ENCODE measurements around the gene PDE4A.

The PDE4A gene

GRCh38 chr19:10468133-10468532 lies 47.8 kb downstream of the PDE4A start:
- no peak for DNase-seq

DNA sequence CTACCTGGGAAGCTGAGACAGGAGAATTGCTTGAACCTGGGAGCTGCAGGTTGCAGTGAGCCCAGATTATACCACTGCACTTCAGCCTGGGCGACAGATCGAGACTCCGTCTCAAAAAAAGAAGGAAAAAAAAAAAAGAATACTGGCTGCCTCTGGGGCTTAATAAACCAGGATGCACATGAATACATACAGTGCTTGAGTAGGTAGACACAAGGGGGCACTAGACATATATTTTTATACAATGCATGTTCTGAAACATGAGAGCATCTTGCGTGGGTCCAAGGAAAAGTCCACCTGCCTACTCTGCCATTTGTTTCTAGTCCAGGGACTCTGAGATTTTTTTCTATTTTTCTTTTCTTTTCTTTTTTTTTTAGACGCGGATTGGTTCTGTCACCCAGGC lies 51.6 kb downstream of the PDE4A start:
- DNase-seq: no peak

DNA sequence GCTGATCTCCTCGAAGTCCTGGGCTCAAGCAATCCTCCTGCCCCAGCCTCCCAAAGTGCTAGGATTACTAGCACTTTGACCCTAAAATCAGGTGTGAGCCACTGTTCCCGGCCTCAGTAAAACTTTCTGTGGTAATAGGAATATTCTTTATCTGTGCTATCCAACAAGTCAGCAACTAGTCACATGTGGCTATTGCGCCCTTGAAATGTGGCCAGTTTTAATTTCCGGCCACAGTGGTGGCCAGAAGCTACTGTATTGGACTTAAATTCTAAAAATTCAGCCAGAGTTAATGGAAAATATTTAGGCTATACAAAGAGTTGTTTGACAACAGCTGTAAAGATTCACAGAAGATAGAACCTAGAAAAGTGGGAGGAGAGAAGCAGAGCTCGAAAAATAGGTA lies 52.9 kb downstream of the PDE4A start:
- no peak for DNase-seq

GRCh38 chr19:10474962-10475451 lies 54.7 kb downstream of the PDE4A start:
- DNase-seq: no peak

GRCh38 chr19:10478476-10478875 lies 58.1 kb downstream of the PDE4A start:
- no peak for DNase-seq

GRCh38 chr19:10478903-10479384 lies 58.6 kb downstream of the PDE4A start:
- DNase-seq: peak; percentile 94

GRCh38 chr19:10486551-10486950 lies 66.2 kb downstream of the PDE4A start:
- no peak for DNase-seq

DNA sequence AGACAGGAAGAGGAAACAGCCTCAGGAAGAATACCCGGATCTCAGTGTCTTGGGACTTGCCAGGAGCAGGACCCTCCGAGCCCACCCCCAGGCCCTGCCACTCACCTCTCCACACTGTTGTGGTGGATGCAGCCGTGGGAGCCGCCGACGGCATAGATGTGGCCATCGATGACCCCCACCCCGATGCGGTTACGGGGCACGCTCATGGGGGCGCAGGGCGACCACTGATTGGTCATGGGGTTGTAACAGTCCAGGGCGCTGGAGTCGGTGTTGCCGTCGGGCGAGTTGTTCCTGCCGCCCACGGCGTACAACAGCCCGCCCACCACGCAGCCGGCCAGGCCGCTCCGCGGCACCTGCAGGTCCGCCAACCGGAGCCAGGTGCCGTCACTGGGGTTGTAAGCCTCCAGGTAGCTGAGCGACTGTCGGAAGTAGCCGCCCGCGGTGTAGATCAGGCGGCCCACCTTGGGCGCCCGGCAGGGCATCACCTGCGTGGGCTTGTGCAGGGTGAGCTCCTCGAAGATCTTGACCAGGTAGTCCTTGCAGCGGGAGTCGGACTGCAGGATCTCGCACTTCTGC lies 71.2 kb downstream of the PDE4A start:
- DNase-seq: no peak

- DNase-seq: no peak
Observed at GRCh38 chr19:10497371-10497770, 77.0 kb downstream of the PDE4A start.

GRCh38 chr19:10499550-10500246 lies 79.4 kb downstream of the PDE4A start:
- DNase-seq: no peak

DNA sequence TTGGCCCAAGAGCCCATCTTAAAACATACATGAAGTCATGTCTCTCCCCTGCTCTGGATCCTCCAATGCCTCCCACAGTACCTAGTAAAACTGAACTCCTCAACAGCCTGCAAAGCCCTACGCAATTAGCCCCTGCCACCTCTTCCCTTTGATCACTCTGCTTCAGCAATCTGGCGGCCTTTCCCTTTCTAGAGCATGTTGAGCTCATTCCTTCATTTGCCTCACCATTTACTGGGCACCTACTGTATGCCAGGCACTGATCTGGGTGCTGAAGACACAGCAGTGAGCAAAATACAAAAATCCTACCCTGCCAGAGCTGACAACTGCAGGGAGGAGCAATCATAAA lies 79.9 kb downstream of the PDE4A start:
- DNase-seq: no peak

GRCh38 chr19:10501971-10502523 lies 81.7 kb downstream of the PDE4A start:
- DNase-seq: peak; percentile 84

- DNase-seq: peak; percentile 97
Observed at GRCh38 chr19:10502524-10503001, 82.2 kb downstream of the PDE4A start.

- DNase-seq: no peak
Observed at GRCh38 chr19:10503002-10503789, 82.9 kb downstream of the PDE4A start, which contains the start of gene KEAP1. KEAP1 (minus strand) TSS chr19:10503356; CDS start chr19:10500033, 3,323 bp downstream.

- peak; percentile 93 for DNase-seq
Observed at GRCh38 chr19:10505583-10506229, 85.4 kb downstream of the PDE4A start.

- DNase-seq: no peak
Observed at GRCh38 chr19:10508036-10508435, 87.7 kb downstream of the PDE4A start.

DNA sequence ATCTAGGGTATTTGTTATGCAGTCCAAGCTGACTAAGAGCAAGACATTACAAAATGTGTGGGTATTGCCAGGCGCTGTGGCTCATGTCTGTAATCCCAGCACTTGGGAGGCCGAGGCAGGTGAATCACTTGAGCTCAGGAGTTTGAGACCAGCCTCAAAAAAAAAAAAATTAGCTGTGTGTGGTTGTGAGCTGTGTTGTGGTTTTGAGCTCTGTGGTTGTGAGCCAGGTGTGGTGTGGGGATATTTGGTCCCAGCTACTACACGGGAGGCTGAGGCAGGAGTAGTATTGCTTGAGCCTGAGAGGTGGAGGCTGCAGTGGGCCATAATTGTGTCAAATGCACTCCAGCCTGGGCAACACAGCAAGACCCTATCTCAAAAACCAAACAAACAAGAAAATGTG lies 88.4 kb downstream of the PDE4A start:
- DNase-seq: no peak

- peak; percentile 86 for DNase-seq
Observed at GRCh38 chr19:10510301-10510802, 90.0 kb downstream of the PDE4A start.

GRCh38 chr19:10513223-10513622 lies 92.9 kb downstream of the PDE4A start:
- no peak for DNase-seq

DNA sequence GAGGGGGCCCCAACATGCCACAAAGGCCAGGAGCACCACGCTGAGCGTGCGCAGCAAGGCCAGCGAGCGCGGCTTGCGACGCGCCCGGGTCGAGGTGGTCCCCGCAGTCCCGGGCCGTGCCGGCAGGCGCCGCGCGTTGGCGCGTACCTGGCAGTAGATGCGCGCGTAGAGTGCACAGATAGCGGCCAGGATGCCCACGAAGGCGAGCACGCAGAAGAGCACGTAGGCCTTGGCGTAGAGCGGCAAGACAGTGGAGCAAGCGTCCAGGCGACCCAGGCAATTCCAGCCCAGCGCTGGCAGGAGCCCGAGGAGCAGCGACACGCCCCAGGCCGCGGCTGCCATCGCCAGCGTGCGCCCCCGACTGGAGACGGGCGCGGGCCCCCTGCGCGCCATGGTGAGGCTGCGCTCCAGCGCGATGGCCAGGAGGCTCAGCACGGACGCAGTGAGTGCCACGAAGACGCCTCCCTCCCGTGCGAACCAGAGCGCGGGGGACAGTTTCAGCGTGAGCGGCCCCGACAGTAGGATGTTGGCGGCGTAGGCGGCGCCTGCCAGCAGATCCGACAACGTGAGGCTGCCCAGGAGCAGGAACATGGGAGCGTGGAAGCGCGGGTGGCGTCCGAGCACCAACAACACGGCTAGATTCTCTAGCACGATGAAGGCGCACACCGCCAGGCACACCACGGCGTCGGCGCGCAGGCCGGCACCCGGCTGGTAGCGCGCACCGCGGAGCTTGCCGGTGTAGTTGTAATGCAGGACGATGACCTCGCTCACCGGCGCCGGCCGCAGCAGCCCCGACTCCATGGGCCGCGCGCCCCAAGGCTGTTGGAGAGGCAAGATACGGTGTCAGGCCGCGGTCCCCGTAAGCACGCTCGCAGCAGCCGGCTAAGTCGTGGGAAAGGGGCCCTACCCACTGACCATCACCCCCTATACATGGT lies 94.1 kb downstream of the PDE4A start:
- peak; percentile 78 for DNase-seq

DNA sequence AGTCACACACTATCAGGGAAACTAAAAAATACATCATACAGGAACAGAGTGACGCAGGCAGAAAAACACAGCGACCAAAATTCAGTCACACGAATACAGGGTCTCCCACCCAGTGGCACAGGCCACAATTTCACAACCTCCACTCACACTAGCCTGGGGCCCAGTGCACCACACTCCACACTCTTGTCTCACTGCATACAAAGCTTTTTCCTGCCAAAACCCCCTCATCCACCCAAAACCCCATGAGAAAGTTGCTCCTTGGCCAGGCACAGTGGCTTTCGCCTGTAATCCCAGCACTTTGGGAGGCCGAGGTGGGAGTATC lies 95.7 kb downstream of the PDE4A start:
- DNase-seq: no peak

All from activated CD8-positive, alpha-beta memory T cell treated with anti-CD3 and anti-CD28 coated beads for 24 hours (primary cell).